HG02642 (cell line): Measurements from ENCODE around the gene SLC48A1.
A peak's percentile ranks its signal among the peaks of the same experiment; 100 is the strongest.

Experiments used
- ATAC-seq: cut with Tn5 transposase; IDR thresholded peaks from one replicate; pipeline ENCODE4 v1.9.1; 2021; ENCODE audit warnings: mild to moderate bottlenecking; ENCODE audit not compliant: unreplicated experiment, poor library complexity

Gene SLC48A1

DNA sequence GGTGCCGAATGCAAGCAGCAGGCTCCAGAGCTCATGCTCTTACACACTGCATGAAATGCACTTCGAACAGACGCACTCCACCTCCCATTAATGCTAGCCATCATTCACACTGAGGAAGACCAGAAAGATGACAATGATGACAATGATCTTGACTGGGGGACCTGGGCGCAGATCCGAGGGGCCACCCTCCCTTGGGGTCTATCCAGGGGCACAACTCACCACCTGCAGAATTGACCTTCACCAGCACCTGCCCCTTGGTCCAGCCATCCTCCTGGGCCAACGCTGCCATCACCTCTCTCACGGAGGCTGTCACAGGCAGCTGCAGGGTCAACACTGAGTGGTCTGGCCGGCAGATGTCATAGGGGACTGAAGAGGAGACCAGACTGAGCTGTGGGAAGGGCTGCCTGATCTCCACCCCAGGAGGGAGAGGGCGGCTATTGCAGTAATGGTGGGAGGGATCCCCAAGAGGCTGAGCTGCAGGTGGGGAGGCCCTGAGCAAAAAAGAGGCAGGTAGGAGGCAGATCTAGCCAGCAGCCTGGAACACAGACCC, 29.7 kb upstream of the SLC48A1 start:
- ATAC-seq = no peak

DNA sequence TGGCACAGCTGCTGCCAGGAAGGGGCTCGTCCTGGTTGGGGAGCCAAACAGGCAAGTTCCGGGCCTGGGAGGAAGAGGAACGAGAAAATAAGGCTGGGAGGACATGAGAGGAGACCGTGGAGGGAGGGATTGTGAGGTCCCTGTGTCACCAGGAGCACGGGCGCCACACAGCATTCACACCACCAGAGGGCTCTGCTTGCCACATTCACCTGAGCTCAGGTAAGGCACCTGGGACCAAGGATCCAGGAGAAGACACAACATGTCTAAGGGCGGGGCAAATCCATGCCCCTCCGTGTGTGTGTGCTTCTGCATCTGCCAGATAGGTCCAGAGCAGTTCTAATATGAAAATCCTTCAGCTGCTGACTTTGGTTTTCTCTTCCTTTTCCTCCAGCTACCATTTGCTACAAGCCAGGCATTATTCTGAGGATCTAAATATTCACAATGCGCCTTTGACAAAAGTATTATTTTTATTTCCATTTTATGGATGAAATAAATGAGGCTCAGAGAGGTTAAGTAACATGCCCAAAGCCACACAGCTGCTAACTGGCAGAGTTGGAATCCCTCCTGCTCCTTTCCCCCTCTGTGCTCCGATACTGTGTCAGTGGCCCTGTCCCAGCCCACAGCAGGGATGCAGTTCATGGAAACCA, 28.9 kb upstream of the SLC48A1 start:
- no peak for ATAC-seq

GRCh38 chr12:47744778-47745436, 28.1 kb upstream of the SLC48A1 start:
- no peak for ATAC-seq

GRCh38 chr12:47745485-47746041, 27.5 kb upstream of the SLC48A1 start:
- ATAC-seq = no peak

- ATAC-seq = no peak
These were observed 27.0 kb upstream of the SLC48A1 start for GRCh38 chr12:47746073-47746472.

- no peak for ATAC-seq
These were observed 26.5 kb upstream of the SLC48A1 start for GRCh38 chr12:47746523-47746922.

DNA sequence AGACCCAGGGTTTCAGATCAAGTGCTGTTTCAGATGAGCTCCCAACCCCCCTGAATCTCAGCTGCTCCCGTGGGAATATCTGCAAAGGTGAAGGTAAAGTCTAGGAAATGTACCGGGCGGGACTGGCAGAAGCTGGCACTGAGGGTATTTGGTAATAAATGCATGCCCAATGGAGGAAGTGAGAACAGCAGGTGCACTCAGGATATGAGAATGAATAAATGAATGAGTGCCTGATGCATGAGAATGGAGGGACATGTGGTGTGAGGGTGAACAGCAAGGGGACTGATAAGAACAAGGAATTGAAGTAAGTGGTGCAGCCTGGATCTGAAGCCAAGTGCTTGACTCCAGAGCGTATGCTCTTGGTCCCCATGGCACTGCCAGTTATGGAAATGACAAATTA, 25.9 kb upstream of the SLC48A1 start:
- ATAC-seq = no peak

DNA sequence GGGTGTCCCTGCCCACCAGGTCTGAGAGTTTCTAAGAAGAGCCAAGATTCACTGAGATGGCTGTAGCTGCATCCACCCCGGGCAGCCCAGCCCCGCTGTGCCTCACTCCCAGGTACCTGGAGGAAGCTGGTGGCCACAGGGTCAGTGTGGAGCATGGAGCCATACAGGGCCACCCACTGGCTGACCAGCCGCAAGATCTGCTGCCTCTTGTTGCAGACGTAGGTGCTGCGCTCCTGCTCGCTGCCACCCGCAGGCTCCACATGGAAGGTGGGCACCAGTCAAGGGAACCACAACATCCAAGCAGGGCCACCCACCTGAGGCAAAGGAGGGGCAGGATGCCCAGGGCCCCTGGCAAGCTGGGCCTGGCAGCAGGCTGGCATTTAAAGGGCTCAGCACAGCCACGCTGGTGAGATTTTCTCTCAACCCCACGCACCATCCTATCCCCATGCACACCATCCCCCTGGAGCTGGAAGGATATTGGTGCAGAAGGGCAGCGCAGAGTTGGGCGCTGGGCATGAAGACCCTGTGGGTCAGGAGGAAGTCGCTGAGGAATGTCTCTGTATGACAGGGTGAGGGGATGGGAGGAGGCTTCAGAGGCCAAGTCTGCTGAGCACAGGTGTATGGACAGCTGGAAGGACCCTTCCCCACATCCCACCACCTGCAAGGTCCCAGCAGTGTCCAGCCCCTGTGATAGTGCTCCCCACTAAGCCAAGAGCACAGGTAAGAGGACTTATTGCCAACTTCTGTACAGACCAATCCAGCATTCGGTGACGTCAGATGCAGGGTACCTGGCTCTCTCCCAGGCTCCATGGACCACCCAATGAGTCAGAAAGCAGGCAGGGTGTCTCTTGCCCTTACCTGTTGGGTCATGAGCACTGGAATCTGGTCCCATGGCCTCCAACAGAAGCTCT, 25.2 kb upstream of the SLC48A1 start:
- no peak for ATAC-seq

- ATAC-seq = no peak
These were observed 24.6 kb upstream of the SLC48A1 start for GRCh38 chr12:47748507-47748828.

- ATAC-seq = no peak
These were observed 24.1 kb upstream of the SLC48A1 start for GRCh38 chr12:47748899-47749298.

GRCh38 chr12:47750229-47750798, 22.7 kb upstream of the SLC48A1 start:
- no peak for ATAC-seq

DNA sequence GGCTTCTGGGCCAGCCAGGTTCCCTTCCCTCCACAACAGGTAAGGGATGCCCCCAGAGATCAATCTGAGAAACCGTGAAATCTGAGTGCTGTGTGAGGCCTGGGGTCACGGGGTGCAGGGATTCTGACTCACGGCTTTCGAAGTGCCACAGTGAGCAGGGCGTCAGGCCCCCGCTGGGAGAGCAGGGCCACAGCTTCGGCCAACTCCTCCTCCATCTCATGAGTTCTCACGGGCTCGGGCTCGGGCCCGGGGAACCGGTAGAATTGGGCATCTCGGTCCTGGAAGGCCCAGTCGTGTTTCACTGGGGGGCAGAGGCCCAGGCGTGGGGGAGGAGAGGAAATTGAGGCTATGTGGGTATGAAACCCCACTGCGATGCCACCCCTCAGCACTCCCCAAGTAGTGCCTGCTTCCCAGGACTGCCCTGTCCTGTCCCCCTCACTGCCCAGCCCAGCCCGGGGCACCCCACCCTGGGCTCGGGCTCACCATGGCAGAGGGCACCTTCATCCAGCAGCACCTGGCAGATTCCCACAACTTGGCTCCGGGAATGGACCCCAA, 22.0 kb upstream of the SLC48A1 start:
- ATAC-seq = no peak

- no peak for ATAC-seq
These were observed 21.5 kb upstream of the SLC48A1 start for GRCh38 chr12:47751561-47751960.

DNA sequence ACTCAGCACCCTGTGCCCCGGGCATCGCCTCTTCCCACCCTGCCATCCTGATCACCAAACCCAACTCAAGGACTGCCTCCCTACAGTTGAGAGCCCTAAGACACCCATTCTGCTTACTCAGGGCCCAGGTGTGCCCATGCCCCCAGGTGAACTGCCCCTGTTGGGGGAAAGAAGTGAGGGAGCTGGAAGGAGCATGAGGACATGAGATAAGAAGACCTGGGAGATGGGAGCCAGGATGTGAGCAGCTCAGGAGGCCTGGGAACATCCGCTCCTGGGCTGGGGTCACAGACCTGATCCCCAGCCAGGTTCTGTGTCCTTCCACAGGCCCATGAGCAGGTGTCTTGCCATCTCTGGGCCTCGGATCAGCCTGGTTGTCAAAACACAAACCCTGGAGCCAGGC, 20.9 kb upstream of the SLC48A1 start:
- ATAC-seq = no peak

- ATAC-seq = no peak
These were observed 20.5 kb upstream of the SLC48A1 start for GRCh38 chr12:47752552-47752951.

DNA sequence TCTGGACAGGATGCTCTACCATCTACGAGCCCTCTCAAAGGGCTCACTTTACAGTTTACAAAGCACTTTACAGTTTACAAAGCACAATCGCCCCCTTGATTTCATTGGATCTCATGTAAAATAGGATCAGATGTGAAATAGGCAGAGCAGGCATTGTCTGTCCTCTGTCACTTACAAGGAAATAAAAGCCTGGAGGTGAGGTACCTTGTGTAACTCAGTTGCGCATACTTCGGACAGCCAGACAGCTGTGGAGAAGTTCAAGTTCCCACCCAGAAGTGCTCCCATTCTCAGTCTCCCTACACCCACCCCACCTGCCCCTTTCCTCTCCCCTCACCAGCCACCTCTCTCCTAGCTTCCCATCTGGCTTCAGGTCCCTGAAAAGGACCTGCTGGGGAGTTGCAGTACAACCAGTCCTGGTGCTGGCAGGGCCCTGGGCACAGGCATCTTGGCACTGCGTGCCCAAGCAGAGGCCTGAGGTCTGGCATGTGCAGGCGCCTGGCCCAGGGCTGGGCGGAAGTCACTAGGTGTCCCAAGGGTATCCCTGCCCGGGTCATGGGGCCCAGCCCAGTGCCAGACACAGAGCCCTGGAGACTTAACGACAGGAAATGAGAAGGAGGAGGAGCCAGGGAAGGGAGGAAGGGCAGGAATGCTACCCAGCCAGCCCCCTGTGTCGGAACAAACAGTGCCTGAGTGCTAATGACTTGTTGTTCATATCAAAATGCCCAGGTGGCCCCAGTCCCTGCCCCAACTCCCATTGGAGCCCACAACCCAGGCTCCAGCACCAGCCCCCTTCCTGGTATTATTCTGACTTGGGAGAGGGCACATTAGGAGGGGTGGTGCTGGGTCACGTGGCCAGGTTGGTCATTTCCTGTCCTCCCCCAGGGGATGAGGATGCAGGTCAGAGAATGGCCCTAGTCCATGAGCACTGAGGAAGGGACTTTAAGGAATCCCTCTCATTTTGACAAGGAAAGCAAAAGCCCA, 19.7 kb upstream of the SLC48A1 start:
- ATAC-seq = no peak

DNA sequence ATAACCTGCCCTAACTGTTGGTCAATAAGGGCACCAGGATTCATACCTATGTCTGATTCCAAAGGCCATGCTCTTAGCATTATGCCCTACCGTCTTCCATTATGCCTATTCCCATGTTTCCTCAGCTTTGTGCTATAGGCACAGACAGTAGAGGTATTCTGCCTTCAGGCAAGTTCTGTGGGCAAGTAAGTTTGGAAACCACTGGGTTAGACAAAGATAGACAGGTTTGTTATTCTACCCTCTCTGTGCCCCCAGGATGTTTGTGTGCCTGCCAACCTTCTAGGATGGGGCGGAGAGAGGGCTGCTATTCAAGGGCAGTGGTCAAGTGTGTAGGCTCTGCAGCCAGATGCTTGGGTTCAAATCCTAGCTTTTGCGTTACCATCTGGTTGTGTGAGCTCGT, 18.9 kb upstream of the SLC48A1 start:
- no peak for ATAC-seq

- ATAC-seq = peak; percentile 13
These were observed 18.2 kb upstream of the SLC48A1 start for GRCh38 chr12:47754881-47755280.
